GM12878 (cell line): ENCODE results near the gene AOAH.

Experiments used
- BHLHE40 ChIP-seq, 2 experiments: fragments of 450-650 bp in 1 of 2; IDR thresholded peaks; 2 replicates each; pipeline ENCODE4 v1.6.1; 2011 to 2017; ENCODE audit warnings: low read depth in 2 of 2, borderline replicate concordance in 1 of 2, improper control_type of control experiment in 1 of 2, low read length in 1 of 2, mild to moderate bottlenecking in 1 of 2
- ETV6 ChIP-seq, 2 experiments: fragments of 450-650 bp in 1 of 2; IDR thresholded peaks in 1 of 2; conservative IDR thresholded peaks in 1 of 2; 2 replicates each; pipeline ENCODE4 v1.6.1; 2014; ENCODE audit warnings: antibody characterized with exemption in 1 of 2, borderline replicate concordance in 1 of 2, low read depth in 1 of 2, mild to moderate bottlenecking in 1 of 2, moderate library complexity in 1 of 2
- HDAC6 ChIP-seq: fragments of 200-600 bp; sonication (generic); IDR thresholded peaks from one replicate; pipeline ENCODE4 v1.8.0; 2017; ENCODE audit warnings: antibody characterized with exemption; ENCODE audit not compliant: unreplicated experiment
- MEF2A ChIP-seq: IDR thresholded peaks from 2 replicates; pipeline ENCODE4 v1.6.1; 2011; ENCODE audit warnings: low read depth, mild to moderate bottlenecking, low read length, moderate library complexity; ENCODE audit not compliant: insufficient read depth
- NFYB ChIP-seq: IDR thresholded peaks from 2 replicates; pipeline ENCODE4 v1.6.1; 2011; ENCODE audit warnings: low read depth, mild to moderate bottlenecking, low read length, improper control_type of control experiment, moderate library complexity; ENCODE audit not compliant: insufficient read depth
- POLR2AphosphoS5 ChIP-seq: IDR thresholded peaks from 2 replicates; pipeline ENCODE4 v1.6.1; 2011; ENCODE audit warnings: mild to moderate bottlenecking, low read length, inconsistent platforms
- TF ChIP-seq, protein P1 (sequence below), 3 experiments: IDR thresholded peaks in 2 of 3; conservative IDR thresholded peaks in 1 of 3; 2 replicates each; pipeline ENCODE4 v1.5.1; 2011; ENCODE audit warnings: low read depth in 3 of 3, low read length in 3 of 3, mild to moderate bottlenecking in 3 of 3, control low read depth in 2 of 3, moderate library complexity in 2 of 3, inconsistent platforms in 1 of 3, mixed read lengths in 1 of 3; ENCODE audit not compliant: control insufficient read depth in 2 of 3, insufficient read depth in 1 of 3; ENCODE audit errors: extremely low read depth in 1 of 3

DNA sequence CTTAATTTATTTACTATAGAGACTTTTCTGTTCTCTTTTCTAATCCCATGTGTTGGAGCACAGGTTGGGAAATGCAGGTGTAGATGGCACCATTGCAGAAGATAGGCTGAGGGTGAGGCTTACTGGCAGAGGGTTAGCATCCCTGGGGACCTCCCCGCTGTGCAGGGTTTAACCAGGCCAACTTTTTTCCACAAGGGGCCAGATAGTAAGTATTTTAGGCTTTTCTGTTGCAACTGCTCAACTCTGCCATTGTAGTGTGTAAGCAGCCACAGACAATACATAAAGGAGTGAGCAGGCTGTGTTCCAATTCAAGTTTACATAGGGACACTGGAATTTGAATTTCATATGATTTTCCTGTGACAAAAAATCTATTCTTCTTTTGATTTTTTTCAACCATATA is 34.6 kb upstream of the AOAH start:
- TF ChIP-seq BHLHE40 (IDR thresholded peaks at IDR 0.05; ENCODE audit: borderline replicate concordance in 1 of 2, low read depth in 2 of 2, low read length in 1 of 2): no peak
- no peak for TF ChIP-seq POLR2AphosphoS5
- no peak for TF ChIP-seq HDAC6
- no peak for TF ChIP-seq NFYB
- no peak for TF ChIP-seq ETV6 (conservative IDR thresholded peaks at IDR 0.05 in 1 of 2, IDR thresholded peaks at IDR 0.05 in 1 of 2; ENCODE audit: borderline replicate concordance in 1 of 2, low read depth in 1 of 2)
- no peak for TF ChIP-seq MEF2A
- TF ChIP-seq, protein P1, sequence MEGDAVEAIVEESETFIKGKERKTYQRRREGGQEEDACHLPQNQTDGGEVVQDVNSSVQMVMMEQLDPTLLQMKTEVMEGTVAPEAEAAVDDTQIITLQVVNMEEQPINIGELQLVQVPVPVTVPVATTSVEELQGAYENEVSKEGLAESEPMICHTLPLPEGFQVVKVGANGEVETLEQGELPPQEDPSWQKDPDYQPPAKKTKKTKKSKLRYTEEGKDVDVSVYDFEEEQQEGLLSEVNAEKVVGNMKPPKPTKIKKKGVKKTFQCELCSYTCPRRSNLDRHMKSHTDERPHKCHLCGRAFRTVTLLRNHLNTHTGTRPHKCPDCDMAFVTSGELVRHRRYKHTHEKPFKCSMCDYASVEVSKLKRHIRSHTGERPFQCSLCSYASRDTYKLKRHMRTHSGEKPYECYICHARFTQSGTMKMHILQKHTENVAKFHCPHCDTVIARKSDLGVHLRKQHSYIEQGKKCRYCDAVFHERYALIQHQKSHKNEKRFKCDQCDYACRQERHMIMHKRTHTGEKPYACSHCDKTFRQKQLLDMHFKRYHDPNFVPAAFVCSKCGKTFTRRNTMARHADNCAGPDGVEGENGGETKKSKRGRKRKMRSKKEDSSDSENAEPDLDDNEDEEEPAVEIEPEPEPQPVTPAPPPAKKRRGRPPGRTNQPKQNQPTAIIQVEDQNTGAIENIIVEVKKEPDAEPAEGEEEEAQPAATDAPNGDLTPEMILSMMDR (IDR thresholded peaks at IDR 0.05 in 2 of 3, conservative IDR thresholded peaks at IDR 0.05 in 1 of 3; ENCODE audit: control insufficient read depth in 2 of 3, extremely low read depth in 1 of 3, insufficient read depth in 1 of 3, low read depth in 3 of 3, low read length in 3 of 3): no peak
